RWPE2 (cell line): ENCODE measurements around the gene TNRC6C.
"Not testable (repeated sequence)": the region's sequence is repeated elsewhere in the genome, so short reads cannot be mapped to it uniquely, and the experiment has no call there.

Experiments used
- ATAC-seq: fragments of 200-7000 bp; cut with Tn5 transposase; 3 replicates; pipeline ENCODE4 v1.9.1; 2021; ENCODE audit warnings: low read depth
- DNase-seq: peaks from one replicate; pipeline ENCODE4 v3.0.0-alpha.2; 2020; ENCODE audit warnings: low spot score
- H3K27ac ChIP-seq: fragments of 450-650 bp; 2 replicates; pipeline ENCODE4 v1.5.1; 2017; ENCODE audit warnings: mild to moderate bottlenecking; ENCODE audit not compliant: poor library complexity, severe bottlenecking
- H3K27me3 ChIP-seq: fragments of 250-450 bp; sonication (Bioruptor Pico); 2 replicates; pipeline ENCODE4 v1.5.1; 2021; ENCODE audit warnings: mild to moderate bottlenecking, moderate library complexity; ENCODE audit not compliant: insufficient read depth, poor library complexity, severe bottlenecking
- H3K36me3 ChIP-seq: fragments of 250-450 bp; sonication (Bioruptor Pico); 2 replicates; pipeline ENCODE4 v1.5.1; 2020; ENCODE audit warnings: low read depth, mild to moderate bottlenecking, moderate library complexity
- H3K4me1 ChIP-seq: fragments of 250-450 bp; sonication (Bioruptor Pico); 2 replicates; pipeline ENCODE4 v1.5.1; 2021; ENCODE audit warnings: mild to moderate bottlenecking, moderate library complexity; ENCODE audit not compliant: insufficient read depth, poor library complexity, severe bottlenecking
- H3K4me3 ChIP-seq: fragments of 250-450 bp; sonication (Bioruptor Pico); 2 replicates; pipeline ENCODE4 v1.5.1; 2021; ENCODE audit warnings: mild to moderate bottlenecking, moderate library complexity; ENCODE audit not compliant: severe bottlenecking
- H3K9me3 ChIP-seq: fragments of 250-450 bp; sonication (Bioruptor Pico); 2 replicates; pipeline ENCODE4 v1.5.1; 2021; ENCODE audit warnings: mild to moderate bottlenecking, moderate library complexity; ENCODE audit not compliant: severe bottlenecking
- CTCF ChIP-seq: fragments of 450-650 bp; IDR thresholded peaks from one replicate; pipeline ENCODE4 v1.5.1; 2017; ENCODE audit warnings: mild to moderate bottlenecking, moderate library complexity; ENCODE audit not compliant: poor library complexity, severe bottlenecking

TNRC6C gene

GRCh38 chr17:78138204-78139060 lies 179.9 kb downstream of the TNRC6C start:
- no peaks in the 10 kb centered on the region for H3K9me3 ChIP-seq
- H3K27ac ChIP-seq = no peak overlapping the region
- peaks cover 23% of the 10 kb centered on the region for H3K4me1 ChIP-seq
- ATAC-seq (no peak), DNase-seq (peak; percentile 65)
- H3K27me3 ChIP-seq = no peaks in the 10 kb centered on the region
- no peaks in the 10 kb centered on the region for H3K36me3 ChIP-seq
- H3K4me3 ChIP-seq = no peak overlapping the region
- TF ChIP-seq CTCF = no peak

GRCh38 chr17:78139861-78140168 lies 181.3 kb downstream of the TNRC6C start:
- not testable (repeated sequence) for H3K27ac ChIP-seq, H3K9me3 ChIP-seq, ATAC-seq, H3K36me3 ChIP-seq, DNase-seq, H3K27me3 ChIP-seq, H3K4me3 ChIP-seq
- peaks cover 32% of the 10 kb centered on the region for H3K4me1 ChIP-seq

- no peaks in the 10 kb centered on the region for H3K27me3 ChIP-seq
Observed at GRCh38 chr17:78140169-78141051, 181.9 kb downstream of the TNRC6C start.

GRCh38 chr17:78141437-78142118 lies 183.1 kb downstream of the TNRC6C start:
- Histone ChIP-seq H3K9me3 (no peaks in the 10 kb centered on the region), H3K27me3 (no peaks in the 10 kb centered on the region), H3K27ac (peak overlapping the region; percentile 69), H3K4me1 (peaks cover 34% of the 10 kb centered on the region), H3K4me3 (no peak overlapping the region), H3K36me3 (no peaks in the 10 kb centered on the region)
- TF ChIP-seq CTCF = no peak
- DNase-seq = peak; percentile 66
- peak; percentile 33 for ATAC-seq

More at GRCh38 chr17:78140169-78141051, 181.9 kb downstream of the TNRC6C start:
- no peak for TF ChIP-seq CTCF
- peak; percentile 68 for ATAC-seq
- DNase-seq = peak; percentile 99
- Histone ChIP-seq H3K36me3 (no peaks in the 10 kb centered on the region), H3K4me3 (no peak overlapping the region), H3K4me1 (peaks cover 34% of the 10 kb centered on the region), H3K9me3 (no peaks in the 10 kb centered on the region), H3K27ac (peak overlapping the region; percentile 69)
